Measurements from ENCODE around the gene SASH1.

DNA sequence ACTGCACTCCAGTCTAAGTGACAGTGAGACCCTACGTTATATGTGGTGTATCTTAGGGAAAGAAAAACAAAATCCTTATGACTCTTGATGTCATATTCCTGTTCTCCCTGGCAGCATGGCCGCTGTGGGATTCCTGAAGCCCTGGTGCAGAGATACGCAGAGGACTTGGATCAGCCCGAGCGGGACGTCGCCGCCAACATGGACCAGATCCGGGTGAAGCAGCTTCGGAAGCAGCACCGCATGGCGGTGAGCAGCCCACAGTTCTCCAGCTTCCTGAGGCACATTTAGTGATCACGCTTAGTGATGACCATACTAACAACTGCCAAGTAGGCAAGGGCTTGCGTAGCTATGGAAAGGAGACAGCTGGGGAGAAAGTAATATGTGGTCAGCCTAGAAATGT, 203.3 kb downstream of the SASH1 start:
- TF ChIP-seq, protein P1, sequence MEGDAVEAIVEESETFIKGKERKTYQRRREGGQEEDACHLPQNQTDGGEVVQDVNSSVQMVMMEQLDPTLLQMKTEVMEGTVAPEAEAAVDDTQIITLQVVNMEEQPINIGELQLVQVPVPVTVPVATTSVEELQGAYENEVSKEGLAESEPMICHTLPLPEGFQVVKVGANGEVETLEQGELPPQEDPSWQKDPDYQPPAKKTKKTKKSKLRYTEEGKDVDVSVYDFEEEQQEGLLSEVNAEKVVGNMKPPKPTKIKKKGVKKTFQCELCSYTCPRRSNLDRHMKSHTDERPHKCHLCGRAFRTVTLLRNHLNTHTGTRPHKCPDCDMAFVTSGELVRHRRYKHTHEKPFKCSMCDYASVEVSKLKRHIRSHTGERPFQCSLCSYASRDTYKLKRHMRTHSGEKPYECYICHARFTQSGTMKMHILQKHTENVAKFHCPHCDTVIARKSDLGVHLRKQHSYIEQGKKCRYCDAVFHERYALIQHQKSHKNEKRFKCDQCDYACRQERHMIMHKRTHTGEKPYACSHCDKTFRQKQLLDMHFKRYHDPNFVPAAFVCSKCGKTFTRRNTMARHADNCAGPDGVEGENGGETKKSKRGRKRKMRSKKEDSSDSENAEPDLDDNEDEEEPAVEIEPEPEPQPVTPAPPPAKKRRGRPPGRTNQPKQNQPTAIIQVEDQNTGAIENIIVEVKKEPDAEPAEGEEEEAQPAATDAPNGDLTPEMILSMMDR (IDR thresholded peaks at IDR 0.05): no peak
- TF ChIP-seq POLR2A (IDR thresholded peaks at IDR 0.05): no peak
